ENCODE data around the gene CHSY3.
"Not testable (repeated sequence)": the region's sequence is repeated elsewhere in the genome, so short reads cannot be mapped to it uniquely, and the experiment has no call there.

The CHSY3 gene

GRCh38 chr5:130222573-130222972 is 318.3 kb downstream of the CHSY3 start:
- TF ChIP-seq CTCF (IDR thresholded peaks at IDR 0.05; ENCODE audit: poor library complexity, severe bottlenecking) = no peak
- Histone ChIP-seq H3K4me3 (ENCODE audit: severe bottlenecking) (no peak overlapping the region), H3K9me3 (ENCODE audit: severe bottlenecking) (no peaks in the 10 kb centered on the region), H3K27me3 (ENCODE audit: insufficient read depth, poor library complexity, severe bottlenecking) (no peaks in the 10 kb centered on the region), H3K4me1 (ENCODE audit: insufficient read depth, poor library complexity, severe bottlenecking) (peaks cover 5% of the 10 kb centered on the region), H3K36me3 (ENCODE audit: low read depth) (no peaks in the 10 kb centered on the region), H3K27ac (ENCODE audit: poor library complexity, severe bottlenecking) (no peak overlapping the region)
- ATAC-seq (ENCODE audit: low read depth) (peak; percentile 57), DNase-seq (ENCODE audit: low spot score) (no peak)

GRCh38 chr5:130226556-130226955 is 322.3 kb downstream of the CHSY3 start:
- H3K9me3 ChIP-seq (ENCODE audit: severe bottlenecking); ATAC-seq (ENCODE audit: low read depth); DNase-seq (ENCODE audit: low spot score); H3K36me3 ChIP-seq (ENCODE audit: low read depth); H3K4me1 ChIP-seq (ENCODE audit: insufficient read depth, poor library complexity, severe bottlenecking); H3K4me3 ChIP-seq (ENCODE audit: severe bottlenecking); H3K27me3 ChIP-seq (ENCODE audit: insufficient read depth, poor library complexity, severe bottlenecking); H3K27ac ChIP-seq (ENCODE audit: poor library complexity, severe bottlenecking): not testable (repeated sequence)

- peaks cover 5% of the 10 kb centered on the region for H3K4me1 ChIP-seq (ENCODE audit: insufficient read depth, poor library complexity, severe bottlenecking)
- H3K27me3 ChIP-seq (ENCODE audit: insufficient read depth, poor library complexity, severe bottlenecking) = no peaks in the 10 kb centered on the region
- TF ChIP-seq CTCF (IDR thresholded peaks at IDR 0.05; ENCODE audit: poor library complexity, severe bottlenecking) = no peak
- H3K27ac ChIP-seq (ENCODE audit: poor library complexity, severe bottlenecking) = no peak overlapping the region
- H3K4me3 ChIP-seq (ENCODE audit: severe bottlenecking) = no peak overlapping the region
- ATAC-seq (ENCODE audit: low read depth) (no peak), DNase-seq (ENCODE audit: low spot score) (no peak)
- no peaks in the 10 kb centered on the region for H3K9me3 ChIP-seq (ENCODE audit: severe bottlenecking)
- no peaks in the 10 kb centered on the region for H3K36me3 ChIP-seq (ENCODE audit: low read depth)
These were observed 323.4 kb downstream of the CHSY3 start for GRCh38 chr5:130227699-130228098.

GRCh38 chr5:130231786-130232185 is 327.5 kb downstream of the CHSY3 start:
- no peaks in the 10 kb centered on the region for H3K9me3 ChIP-seq (ENCODE audit: severe bottlenecking)
- no peaks in the 10 kb centered on the region for H3K27me3 ChIP-seq (ENCODE audit: insufficient read depth, poor library complexity, severe bottlenecking)
- H3K27ac ChIP-seq (ENCODE audit: poor library complexity, severe bottlenecking) = no peak overlapping the region
- no peak for ATAC-seq (ENCODE audit: low read depth)
- no peak for TF ChIP-seq CTCF (IDR thresholded peaks at IDR 0.05; ENCODE audit: poor library complexity, severe bottlenecking)
- DNase-seq (ENCODE audit: low spot score) = no peak
- no peaks in the 10 kb centered on the region for H3K36me3 ChIP-seq (ENCODE audit: low read depth)
- no peaks in the 10 kb centered on the region for H3K4me1 ChIP-seq (ENCODE audit: insufficient read depth, poor library complexity, severe bottlenecking)
- H3K4me3 ChIP-seq (ENCODE audit: severe bottlenecking) = no peak overlapping the region

GRCh38 chr5:130234816-130235215 is 330.6 kb downstream of the CHSY3 start:
- Histone ChIP-seq H3K9me3 (ENCODE audit: severe bottlenecking) (no peaks in the 10 kb centered on the region), H3K4me1 (ENCODE audit: insufficient read depth, poor library complexity, severe bottlenecking) (no peaks in the 10 kb centered on the region), H3K4me3 (ENCODE audit: severe bottlenecking) (no peak overlapping the region), H3K27ac (ENCODE audit: poor library complexity, severe bottlenecking) (no peak overlapping the region), H3K36me3 (ENCODE audit: low read depth) (no peaks in the 10 kb centered on the region), H3K27me3 (ENCODE audit: insufficient read depth, poor library complexity, severe bottlenecking) (no peaks in the 10 kb centered on the region)
- ATAC-seq (ENCODE audit: low read depth) = no peak
- no peak for TF ChIP-seq CTCF (IDR thresholded peaks at IDR 0.05; ENCODE audit: poor library complexity, severe bottlenecking)
- DNase-seq (ENCODE audit: low spot score) = no peak

Data from RWPE2 (cell line).